HG03064 (cell line): ENCODE results near the gene UBR7.
"Not testable (repeated sequence)": the region's sequence is repeated elsewhere in the genome, so short reads cannot be mapped to it uniquely, and the experiment has no call there.

Experiments
- ATAC-seq: cut with Tn5 transposase; IDR thresholded peaks from one replicate; pipeline ENCODE4 v1.9.1; 2021; ENCODE audit warnings: low read depth; ENCODE audit not compliant: unreplicated experiment

The UBR7 gene

DNA sequence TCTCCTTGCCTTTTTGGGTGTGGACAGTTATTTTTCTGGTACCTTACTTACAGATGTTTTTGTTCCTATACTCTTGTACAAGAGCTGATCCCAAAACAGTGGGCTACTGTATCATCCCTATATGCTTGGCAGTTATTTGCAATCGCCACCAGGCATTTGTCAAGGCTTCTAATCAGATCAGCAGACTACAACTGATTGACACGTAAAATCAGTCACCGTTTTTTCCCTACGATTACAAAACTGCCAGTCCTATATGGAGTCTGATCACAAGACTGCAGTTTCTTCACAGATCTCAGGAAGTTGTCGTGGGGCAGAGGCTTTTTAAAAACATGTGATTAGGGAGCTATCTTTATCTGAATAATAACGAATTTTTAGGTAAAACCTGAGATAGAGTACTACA is 20.6 kb upstream of the UBR7 start:
- ATAC-seq: no peak

DNA sequence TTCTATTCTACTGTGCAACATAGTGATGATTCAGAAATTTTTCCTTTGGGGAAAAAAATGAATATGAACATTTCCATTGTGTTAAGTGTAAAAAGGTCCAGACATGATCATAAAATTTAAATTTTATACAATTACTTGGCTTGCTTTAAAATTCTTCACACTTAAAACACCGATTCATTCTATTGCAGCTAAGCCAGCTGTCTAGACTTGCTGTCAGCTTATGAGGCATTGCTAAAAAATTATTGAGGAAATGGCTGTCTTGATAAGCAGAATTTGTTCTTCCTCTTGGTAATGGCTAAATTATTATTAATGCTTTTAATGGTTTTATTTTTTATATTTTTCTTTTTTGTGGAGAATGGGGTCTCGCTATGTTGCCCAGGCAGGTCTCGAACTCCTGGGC is 20.1 kb upstream of the UBR7 start:
- no peak for ATAC-seq

DNA sequence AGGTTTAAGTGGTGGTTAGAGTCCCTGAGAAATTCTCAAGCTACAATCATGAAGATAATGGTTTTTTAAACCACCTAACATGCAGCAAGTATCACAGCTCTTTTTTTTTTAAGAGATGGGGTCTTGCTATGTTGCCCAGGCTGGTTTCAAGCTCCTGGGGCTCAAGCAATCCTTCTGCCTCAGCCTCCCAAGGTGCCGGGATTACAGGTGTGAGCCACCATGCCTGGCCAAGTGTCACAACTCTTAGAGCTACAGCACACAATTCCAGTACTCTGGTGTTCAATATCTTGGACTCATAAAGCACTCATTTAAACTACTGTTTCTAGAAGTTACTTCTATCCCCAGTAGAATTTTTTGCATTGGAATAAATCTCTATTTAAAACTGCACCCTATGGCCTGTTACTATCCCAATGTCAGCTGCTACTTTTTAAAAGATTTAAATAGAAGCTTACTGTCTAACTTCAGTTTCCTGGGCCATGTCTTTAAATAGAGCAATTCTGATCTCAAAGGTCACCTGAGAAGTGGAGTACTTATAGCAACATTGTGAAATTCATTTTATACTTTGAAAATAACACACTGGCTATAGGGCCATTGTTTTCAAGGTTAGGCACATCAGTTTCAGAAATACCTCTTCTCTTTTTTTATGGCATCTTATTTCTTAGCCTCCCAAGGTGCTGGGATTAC is 11.6 kb upstream of the UBR7 start:
- no peak for ATAC-seq

DNA sequence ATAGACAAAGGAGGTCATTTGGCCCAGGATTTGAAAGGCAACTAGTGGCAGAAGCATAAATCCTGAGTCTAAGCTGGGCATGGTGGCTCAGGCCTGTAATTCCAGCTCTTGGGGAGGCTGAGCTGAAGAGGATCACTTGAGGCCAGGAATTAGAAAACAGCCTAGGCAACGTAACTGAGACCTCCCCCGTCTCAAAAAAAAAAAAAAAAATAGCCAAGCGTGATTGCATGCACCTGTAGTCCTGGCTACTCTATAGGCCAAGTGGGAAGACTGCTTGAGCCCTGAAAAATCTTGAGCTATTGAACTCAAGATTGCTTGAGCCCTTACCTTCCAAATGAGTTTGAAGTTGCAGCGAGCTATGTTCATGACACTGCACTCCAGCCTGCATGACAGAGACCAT is 8.0 kb upstream of the UBR7 start:
- no peak for ATAC-seq

DNA sequence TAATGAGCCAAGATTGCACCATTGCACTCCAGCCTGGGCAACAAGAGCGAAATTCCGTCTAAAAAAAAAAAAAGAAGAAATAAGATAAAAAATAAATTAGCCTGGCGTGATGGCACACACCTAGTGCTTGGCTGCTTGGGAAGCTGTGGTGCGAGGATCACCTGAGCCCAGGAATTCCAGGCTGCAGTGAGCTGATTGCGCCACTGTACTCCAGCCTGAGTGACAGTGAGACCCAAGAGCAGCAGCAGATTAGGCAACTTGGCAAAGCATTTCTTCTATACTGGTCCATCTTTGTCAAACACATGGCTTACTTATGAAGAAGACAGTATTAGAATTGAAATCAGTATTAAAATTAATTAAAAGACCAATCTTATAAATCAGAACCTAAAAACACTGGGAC is 6.5 kb upstream of the UBR7 start:
- ATAC-seq: no peak

DNA sequence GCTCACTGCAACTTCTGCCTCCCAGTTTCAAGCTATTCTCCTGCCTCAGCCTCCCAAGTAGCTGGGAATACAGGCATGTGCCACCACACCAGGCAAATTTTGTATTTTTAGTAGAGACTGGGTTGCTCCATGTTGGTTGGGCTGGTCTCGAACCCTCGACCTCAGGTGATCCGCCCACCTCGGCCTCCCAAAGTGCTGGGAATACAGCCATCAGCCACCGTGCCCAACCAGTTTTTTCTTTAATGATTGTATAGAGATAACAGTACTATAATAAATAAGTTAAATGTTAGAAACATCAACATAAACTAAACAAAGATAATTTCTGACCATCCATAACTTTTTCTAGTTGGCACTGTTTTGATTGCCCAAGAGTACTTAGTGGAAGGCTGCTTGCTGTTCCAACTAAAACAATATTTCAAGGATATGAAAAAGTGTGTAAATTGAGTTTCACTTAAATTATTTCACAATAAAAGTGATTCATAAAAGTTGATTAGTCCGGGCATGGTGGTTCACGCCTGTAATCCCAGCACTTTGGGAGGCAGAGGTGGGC is 5.8 kb upstream of the UBR7 start:
- ATAC-seq: no peak

DNA sequence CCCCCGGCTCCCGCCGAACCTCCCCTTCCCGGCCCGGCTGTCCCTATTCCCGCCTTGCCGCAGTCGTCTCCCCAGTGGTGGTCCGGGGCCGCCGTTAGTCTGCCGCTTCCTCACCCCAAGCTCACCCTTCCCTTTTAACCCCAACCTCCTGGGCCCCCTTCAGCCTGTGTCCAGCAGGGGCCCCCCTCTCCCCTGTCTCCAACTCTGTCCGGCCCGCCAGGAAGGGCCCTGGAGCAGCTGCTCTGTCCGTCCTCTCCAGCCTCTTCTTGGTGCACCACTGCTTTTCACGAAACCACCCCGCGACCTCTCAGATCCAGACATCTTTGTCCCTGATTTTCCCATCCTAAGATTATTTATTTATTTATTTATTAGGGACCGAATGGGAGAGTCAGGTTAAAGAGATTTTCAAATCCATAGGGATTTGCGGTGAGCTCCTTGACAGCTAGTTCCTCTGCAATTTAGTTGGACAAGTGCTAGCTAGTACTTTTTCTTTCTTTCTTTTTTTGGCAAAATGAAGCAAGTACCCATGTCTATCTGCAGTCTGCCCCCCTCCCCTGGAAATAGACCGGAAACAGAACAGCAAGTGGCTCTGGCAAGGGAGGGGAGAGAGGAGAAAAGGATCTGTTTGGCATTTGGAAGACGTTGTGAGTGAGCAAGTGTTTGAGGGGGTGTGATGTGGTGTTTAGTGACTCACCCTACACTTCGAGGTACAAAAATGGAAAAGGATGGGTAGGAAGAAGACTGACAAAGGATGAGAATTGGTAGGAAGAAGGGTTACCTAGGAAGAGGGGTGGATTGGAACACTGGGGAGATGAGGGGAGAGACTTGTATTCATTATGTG is 632 bp downstream of the UBR7 start:
- ATAC-seq: peak; percentile 34

DNA sequence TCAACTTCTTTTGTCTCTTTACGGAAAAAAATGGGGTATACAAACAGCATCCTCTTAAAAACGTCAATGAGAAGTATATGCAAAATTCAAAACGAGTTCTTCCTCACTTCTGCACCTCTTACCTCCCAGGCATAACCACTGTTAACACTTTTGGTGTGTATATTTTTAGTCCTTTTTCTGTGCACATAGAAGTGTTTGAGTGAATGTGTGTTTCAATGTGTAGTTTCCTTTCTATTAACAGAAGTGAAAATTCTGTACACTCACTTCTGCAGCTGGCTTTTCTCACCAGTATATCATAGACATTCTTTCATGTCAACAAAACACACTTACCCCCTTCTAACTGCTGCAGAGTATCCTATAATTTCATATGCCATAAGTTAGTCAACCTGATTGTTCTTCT is 5.4 kb downstream of the UBR7 start:
- peak; percentile 48 for ATAC-seq

DNA sequence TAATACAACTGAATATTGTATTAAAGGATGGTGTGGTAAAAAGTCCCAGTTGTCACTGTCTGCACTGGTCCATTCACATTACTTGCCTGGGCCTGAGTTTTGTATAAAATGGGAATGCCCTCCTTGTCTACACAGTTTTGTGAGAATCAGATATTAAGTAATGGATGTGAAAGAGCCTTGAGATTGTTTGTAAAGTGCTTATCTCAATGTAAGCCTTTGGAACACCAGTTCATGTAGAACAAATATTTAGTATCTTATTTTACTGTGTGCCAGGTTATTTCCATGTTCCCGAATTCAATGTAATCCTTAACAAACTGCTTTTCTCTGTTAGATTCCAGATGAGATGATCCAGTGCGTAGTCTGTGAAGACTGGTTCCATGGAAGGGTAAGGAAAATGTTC is 7.5 kb downstream of the UBR7 start:
- ATAC-seq: no peak

DNA sequence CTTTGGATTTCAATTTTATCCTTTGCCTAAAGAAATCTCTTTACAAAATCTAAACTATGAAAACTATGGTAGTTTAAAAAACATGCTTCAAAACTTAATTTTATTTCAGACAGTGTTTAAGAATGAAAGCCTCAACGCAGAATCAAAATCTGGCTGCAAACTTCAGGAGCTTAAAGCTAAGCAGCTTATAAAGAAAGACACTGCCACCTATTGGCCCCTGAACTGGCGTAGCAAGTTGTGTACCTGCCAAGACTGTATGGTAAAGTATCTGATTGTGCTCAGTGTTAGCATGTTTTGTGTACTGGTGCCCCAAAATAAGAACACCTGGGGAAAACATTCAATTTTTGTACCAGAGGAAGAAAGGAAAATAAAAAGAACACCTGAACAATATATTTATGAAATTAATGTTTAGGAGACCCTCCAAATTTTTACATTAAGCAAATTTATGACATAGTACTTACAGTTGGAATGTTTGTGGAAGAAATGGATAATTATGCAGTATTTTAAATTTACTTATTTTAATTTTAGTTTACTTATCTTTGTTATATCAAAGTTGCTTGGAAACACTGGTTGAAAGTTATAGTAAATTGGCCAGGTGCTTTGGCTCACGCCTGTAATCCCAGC is 12.2 kb downstream of the UBR7 start:
- ATAC-seq: peak; percentile 81

DNA sequence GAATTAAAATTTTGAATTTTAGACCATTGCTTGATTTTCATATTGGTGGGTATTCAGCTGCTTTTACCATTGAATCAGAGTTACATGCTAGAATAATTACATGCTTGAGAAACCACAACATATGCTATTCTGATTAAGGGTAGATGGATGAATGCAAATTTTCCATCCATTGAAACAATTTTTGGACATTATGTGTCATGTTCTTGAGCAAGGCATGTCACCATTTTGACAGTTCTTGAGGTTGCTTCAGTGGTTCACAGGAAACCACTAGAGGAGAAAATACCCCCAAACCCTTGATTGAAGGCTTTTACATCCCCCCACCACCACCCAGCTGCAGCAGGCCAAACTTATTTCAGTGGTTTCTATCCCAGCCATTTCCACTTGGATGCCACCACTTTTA is 13.5 kb downstream of the UBR7 start:
- ATAC-seq: no peak

DNA sequence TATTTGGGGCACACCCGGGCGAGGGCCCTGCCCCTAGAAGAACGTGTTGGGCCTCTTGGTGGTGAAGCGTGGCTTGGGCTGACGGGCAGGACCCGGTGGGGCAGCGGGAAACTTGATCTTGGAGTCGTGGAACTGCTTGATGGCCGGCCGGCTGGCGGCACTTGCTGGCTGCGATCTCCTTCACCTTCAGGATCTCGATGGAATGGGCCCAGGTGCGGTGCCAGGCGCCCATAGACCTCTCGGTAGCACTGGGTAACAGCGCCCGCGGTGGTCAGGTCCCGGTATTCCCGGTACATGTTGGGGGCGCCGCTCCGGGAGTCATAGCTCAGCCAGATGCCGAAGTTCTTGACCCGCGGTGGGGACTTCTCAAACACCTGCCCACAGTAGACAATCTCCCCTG is 16.5 kb downstream of the UBR7 start:
- no peak for ATAC-seq

DNA sequence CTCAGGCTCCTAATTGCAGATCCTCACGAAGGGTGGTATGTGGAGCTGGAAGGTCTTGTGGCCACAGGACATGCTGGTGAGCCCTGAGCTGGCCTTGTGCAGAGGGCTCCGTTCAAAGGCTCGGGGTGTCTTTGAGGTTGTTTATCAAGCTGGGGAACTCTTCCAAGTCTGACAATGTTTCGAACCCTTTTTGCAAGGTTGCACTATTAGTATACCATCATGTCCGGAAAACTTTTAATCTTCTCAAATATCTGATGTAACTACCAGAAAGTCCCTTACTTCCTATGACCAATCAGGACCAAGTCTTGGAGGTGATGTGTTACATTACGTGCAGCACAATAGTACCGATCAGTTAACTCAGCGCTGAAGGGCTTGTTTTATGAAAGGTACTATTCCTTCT is 21.5 kb downstream of the UBR7 start:
- ATAC-seq: no peak

DNA sequence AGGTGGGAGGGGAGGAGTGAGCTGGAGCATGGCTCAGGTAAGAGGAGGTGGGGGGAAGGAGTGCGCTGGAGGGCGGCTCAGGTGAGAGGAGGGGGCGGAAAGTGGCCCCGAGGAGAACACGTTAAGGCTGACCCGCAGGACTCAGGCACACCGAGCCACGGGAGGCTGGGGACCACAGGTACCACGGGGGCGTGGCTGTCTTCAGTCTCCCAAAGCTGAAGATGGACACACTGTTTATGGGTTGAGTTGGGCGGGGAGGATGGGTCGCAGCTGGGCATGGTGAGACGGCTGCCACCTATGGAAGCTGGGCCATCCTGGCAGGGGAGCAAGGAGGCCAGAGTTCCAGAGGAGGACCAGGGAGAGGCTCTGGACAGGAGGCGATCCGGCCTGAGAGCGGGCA is 23.5 kb downstream of the UBR7 start:
- no peak for ATAC-seq

DNA sequence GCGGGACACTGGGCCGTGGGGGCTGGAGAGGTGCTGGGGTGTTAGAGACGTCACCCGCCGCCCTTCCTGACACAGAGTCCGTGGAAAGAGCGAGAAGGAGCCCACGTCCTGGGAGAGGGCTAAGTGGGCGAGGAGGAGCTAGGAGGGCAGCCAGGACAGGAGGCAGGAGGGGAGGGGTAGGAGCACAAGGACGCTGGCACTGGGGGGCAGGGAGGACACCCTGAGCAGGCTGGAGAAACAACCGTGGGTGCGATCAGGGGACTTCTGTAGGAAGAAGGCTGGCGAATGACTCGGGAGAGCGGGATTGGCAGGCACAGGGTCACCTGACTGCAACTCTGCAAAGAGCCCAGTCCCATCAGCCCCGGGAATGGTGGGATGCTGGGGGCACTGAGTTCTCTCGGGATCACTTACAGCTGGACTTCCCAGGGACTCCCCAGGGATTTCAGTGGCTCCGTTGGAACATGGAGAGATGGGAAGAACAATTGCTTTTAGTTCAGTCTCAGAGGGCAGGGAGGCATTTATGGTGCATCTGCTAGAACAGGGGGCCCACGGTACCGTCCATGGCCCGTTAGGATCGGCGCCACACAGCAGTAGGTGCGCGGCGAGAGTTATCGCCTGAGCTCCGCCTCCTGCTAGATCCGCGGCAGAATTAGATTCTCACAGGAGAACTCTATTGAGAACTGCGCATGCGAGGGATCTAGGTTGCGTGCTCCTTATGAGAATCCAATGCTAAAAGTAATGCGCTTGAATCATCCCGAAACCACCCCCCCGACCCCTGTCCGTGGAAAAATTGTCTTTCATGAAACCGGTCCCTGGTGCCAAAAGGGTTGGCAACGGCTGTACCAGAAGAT is 24.3 kb downstream of the UBR7 start:
- ATAC-seq: no peak

DNA sequence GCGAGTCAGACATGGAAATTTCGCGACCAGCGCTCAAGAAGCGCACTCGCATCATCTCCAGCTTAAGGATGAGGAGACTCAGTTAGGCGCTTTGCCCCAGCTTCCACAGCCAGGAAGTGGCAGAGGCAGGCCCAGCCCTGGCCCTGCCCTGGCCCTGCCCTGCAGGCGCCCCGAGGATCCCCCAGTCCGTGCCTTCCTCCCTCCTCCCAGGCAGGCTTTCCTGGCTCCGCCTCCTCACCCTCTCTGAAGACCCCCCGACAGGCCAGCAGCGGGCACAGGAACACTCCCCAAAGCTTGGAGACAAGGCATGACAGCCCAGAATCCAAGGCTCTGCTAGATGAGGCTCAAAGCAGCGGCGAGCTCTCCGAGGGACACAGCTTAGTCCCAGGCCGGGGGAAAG is 25.1 kb downstream of the UBR7 start:
- ATAC-seq: no peak

DNA sequence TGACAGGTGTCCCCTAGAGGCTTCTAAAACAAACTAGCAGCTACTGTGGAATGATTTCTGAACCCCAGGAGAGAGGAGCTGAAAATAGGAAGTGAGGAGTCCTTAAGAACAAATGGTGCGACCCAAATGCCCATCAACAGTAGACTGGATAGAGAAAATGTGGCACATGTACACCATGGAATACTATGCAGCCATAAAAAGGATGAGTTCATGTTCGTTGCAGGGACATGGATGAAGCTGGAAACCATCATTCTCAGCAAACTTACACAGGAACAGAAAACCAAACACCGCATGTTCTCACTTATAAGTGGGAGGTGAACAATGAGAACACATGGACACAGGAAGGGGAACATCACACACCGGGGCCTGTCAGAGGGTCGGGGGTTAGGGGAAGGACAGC is 26.0 kb downstream of the UBR7 start:
- not testable (repeated sequence) for ATAC-seq

DNA sequence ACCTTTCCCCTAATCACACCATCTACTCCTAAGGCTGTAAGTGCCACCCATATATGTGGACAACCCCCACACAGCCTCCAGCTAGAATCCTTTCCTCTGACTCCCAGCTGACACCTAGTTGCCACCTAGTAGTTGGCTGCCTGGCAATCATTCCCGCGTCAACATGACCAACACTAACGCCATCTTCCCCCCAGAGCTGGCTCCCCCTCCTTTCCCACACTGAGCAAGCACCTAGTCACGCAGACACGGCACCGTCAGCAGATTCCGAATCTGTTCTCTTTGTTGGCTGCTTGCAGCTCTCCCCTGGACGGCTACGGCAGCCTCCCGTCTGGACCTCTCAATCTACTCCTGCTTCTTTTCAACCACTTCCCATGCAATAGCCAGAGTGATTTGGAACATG is 27.7 kb downstream of the UBR7 start:
- no peak for ATAC-seq

DNA sequence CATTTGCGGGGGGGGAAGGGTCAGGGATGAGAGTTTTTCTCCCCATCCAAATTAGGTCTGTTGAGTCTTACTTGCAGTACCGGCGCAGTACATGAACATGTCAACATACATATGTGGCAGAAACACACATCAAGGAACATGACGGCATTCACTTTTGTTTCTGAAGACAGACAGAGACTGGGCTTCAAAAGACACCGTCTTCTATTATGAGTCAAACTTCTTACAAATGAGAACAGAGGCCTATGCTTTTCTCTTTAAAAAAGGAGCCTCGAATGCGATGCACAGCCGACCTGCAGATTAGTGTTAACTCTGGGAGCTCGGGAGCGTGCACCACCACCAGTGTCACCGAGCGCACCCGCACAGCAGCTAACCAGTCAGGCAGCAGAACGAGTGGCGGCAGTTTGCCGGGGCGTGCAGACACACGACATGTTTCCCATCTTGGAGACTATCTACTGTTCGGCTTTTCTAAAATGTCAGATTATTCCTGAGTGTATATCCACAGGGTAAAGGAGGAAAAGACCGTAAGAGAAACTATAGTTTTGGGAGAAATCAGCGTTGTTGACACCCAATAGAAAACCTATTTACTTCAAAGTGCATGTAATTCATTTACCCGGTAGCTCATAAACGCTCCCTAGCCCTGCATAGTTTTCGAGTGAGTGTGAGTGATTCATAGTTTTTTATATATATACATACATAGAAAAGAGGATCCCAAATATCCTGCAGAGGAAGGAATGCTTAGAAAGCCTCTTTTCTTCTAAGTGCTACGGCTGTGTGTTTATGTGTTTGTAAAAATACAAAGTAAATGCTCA is 33.0 kb downstream of the UBR7 start:
- no peak for ATAC-seq

DNA sequence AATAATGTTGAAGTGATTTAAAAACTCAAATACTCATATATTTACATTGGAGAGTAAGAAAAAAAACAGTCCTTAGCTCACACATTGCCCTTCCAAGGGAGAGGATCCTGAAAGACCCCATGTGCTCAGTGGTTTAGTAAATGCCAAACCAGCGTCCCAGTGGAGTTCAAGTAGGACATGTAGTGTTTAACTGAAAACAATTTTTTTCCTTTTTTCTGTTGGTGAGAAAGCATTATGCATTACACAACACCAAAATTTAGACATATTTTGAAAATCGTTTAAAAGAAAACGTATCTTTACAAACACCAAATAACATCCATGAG is 33.6 kb downstream of the UBR7 start:
- no peak for ATAC-seq
